ENCODE measurements around the gene ZNF2. TPM values are rescaled to one million over a fixed set of nuclear protein-coding genes. Genes with fewer than 3 reads are reported as not detected.
A peak's percentile ranks its signal among the peaks of the same experiment; 100 is the strongest.

The ZNF2 gene
- total and polyA plus RNA-seq, 2 of the 13 experiments (the other 11 are each of a cell fraction or from before 2014, with no cell fraction given) = 4.3 to 6.1 TPM

GRCh38 chr2:95166065-95166763 lies 605 bp downstream of the ZNF2 start (continued):
- TF ChIP-seq, protein P1, sequence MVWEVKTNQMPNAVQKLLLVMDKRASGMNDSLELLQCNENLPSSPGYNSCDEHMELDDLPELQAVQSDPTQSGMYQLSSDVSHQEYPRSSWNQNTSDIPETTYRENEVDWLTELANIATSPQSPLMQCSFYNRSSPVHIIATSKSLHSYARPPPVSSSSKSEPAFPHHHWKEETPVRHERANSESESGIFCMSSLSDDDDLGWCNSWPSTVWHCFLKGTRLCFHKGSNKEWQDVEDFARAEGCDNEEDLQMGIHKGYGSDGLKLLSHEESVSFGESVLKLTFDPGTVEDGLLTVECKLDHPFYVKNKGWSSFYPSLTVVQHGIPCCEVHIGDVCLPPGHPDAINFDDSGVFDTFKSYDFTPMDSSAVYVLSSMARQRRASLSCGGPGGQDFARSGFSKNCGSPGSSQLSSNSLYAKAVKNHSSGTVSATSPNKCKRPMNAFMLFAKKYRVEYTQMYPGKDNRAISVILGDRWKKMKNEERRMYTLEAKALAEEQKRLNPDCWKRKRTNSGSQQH (CRISPR knock-in tag; IDR thresholded peaks at IDR 0.05; ENCODE audit: low read depth) = 0 out of 2 replicates have a peak, but pooled peaks have one; percentile 7
- no peak for TF ChIP-seq MIER3 (CRISPR knock-in tag; IDR thresholded peaks at IDR 0.05; ENCODE audit: borderline replicate concordance)

DNA sequence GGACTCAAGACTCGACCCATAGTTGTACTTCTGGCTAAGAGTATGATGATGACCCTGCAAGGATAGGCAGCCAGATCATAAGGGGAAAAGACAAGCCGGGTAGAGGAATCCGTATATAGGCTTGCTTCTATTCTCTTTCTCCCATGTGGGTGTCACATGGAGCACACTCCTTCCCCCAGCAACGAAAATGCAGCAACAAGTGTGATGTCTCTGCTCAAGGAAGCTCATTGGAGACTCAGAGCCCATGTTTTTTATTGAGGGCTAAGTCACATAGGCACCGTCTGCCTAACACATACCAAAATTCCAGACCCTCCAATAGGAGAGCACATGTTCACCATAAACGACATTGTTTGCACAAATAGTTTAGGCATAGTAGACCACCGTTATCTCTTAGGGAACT lies 6.3 kb downstream of the ZNF2 start:
- FAIRE-seq = no peak
- TF ChIP-seq, protein P2, sequence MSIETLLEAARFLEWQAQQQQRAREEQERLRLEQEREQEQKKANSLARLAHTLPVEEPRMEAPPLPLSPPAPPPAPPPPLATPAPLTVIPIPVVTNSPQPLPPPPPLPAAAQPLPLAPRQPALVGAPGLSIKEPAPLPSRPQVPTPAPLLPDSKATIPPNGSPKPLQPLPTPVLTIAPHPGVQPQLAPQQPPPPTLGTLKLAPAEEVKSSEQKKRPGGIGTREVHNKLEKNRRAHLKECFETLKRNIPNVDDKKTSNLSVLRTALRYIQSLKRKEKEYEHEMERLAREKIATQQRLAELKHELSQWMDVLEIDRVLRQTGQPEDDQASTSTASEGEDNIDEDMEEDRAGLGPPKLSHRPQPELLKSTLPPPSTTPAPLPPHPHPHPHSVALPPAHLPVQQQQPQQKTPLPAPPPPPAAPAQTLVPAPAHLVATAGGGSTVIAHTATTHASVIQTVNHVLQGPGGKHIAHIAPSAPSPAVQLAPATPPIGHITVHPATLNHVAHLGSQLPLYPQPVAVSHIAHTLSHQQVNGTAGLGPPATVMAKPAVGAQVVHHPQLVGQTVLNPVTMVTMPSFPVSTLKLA (IDR thresholded peaks at IDR 0.05) = no peak
- TF ChIP-seq GTF3A (CRISPR knock-in tag; conservative IDR thresholded peaks at IDR 0.05) (no peak), MTF2 (CRISPR knock-in tag; IDR thresholded peaks at IDR 0.05; ENCODE audit: borderline replicate concordance) (no peak), ARHGAP35 (CRISPR knock-in tag; IDR thresholded peaks at IDR 0.05; ENCODE audit: borderline replicate concordance) (no peak), DRAP1 (CRISPR knock-in tag; IDR thresholded peaks at IDR 0.05) (no peak), ZNF550 (CRISPR knock-in tag; IDR thresholded peaks at IDR 0.05; ENCODE audit: borderline replicate concordance) (no peak), ZNF496 (CRISPR knock-in tag; IDR thresholded peaks at IDR 0.05; ENCODE audit: insufficient replicate concordance) (no peak)

More for the DNA sequence above, 6.3 kb downstream of the ZNF2 start:
- DNase-seq (ENCODE audit: low spot score) (no peak), ATAC-seq (no peak)
- H3K79me2 ChIP-seq (ENCODE audit: insufficient read depth, low read length) = peaks cover 18% of the 10 kb centered on the region
- no TSS peak for BruUV-seq (replicated peaks)
- H4K20me1 ChIP-seq (ENCODE audit: insufficient read depth, low read length) = no peaks in the 10 kb centered on the region
- intact Hi-C loops (cut with micrococcal nuclease; ENCODE audit: unreplicated experiment) = no loop called here
- H3K4me1 ChIP-seq (ENCODE audit: insufficient read depth, low read length) = peaks cover 3% of the 10 kb centered on the region
- POLR2A ChIA-PET = no interaction called here
- no peak overlapping the region for H3K9ac ChIP-seq (ENCODE audit: insufficient read depth, low read depth, low read length)
- no peaks in the 10 kb centered on the region for H3K27me3 ChIP-seq (ENCODE audit: control insufficient read depth in 1 of 2, insufficient read depth in 2 of 2, low read length in 2 of 2)
- no peak overlapping the region for H3K4me2 ChIP-seq (ENCODE audit: low read depth, low read length)
- no peaks in the 10 kb centered on the region for H3K9me3 ChIP-seq (ENCODE audit: low read length)
- no peak overlapping the region for H3K4me3 ChIP-seq (replicated peaks in 1 of 3; ENCODE audit: insufficient read depth in 1 of 3, low read depth in 2 of 3, low read length in 3 of 3)
- H2AFZ ChIP-seq (ENCODE audit: low read length) = no peak overlapping the region
- no peak overlapping the region for H3K27ac ChIP-seq (ENCODE audit: extremely low read length, insufficient read depth, low read length)
- 92% methylated on average over 7 of the region's 7 CpGs for WGBS (ENCODE audit: low lambda C conversion rate)
- H3K36me3 ChIP-seq (replicated peaks in 1 of 2; ENCODE audit: control insufficient read depth in 1 of 2, insufficient read depth in 2 of 2, low read length in 2 of 2) = peaks cover 1 to 8% of the 10 kb centered on the region in 2 experiments; a peak in 1 of 5 replicates
- in situ Hi-C loops (cut with HindIII; ENCODE audit: extremely low pct_ligation_motif_present, low pct_unique_long_range_greater_than_20kb) = no loop called here
- CTCF ChIA-PET (ENCODE audit: low intra/inter-chr PET ratio, low total read pairs) = no interaction called here

All from HepG2 (cell line).